Measurements from ENCODE around the gene TSHZ2. TPM values are rescaled to one million over a fixed set of nuclear protein-coding genes. Genes with fewer than 3 reads are reported as not detected.
A peak's percentile ranks its signal among the peaks of the same experiment; 100 is the strongest.

The TSHZ2 gene
- total and polyA plus RNA-seq, 9 of the 15 experiments (the other 6 are each of a cell fraction or from before 2014, with no cell fraction given): 0.03 to 0.20 (median 0.05) TPM; not detected in 4

- TF ChIP-seq NCOR1 (IDR thresholded peaks at IDR 0.05): peak; percentile 58; the same call in 1 of the 2 replicates
- no peak for TF ChIP-seq BRCA1 (IDR thresholded peaks at IDR 0.05)
- TF ChIP-seq BRCA1 (CRISPR knock-in tag; IDR thresholded peaks at IDR 0.05): no peak
- TF ChIP-seq EHMT2 (IDR thresholded peaks at IDR 0.05): no peak
- TF ChIP-seq SAFB (IDR thresholded peaks at IDR 0.05; ENCODE audit: borderline replicate concordance, low read depth, low read length): no peak
- TF ChIP-seq HMGN3 (IDR thresholded peaks at IDR 0.05; ENCODE audit: borderline replicate concordance, extremely low read depth, insufficient read length, low read depth, low read length): no peak
- no peak for TF ChIP-seq ZBTB12 (CRISPR knock-in tag; IDR thresholded peaks at IDR 0.05)
- no peak for TF ChIP-seq ZFP1 (CRISPR knock-in tag; IDR thresholded peaks at IDR 0.05)
- TF ChIP-seq ZNF696 (CRISPR knock-in tag; conservative IDR thresholded peaks at IDR 0.05): no peak
- TF ChIP-seq MCM5 (IDR thresholded peaks at IDR 0.05; ENCODE audit: low read depth): no peak
- TF ChIP-seq SNRNP70 (optimal IDR thresholded peaks at IDR 0.05; ENCODE audit: low read depth, low read length): no peak
- TF ChIP-seq NR2C1 (IDR thresholded peaks at IDR 0.05): no peak
- TF ChIP-seq NR2C1 (tag; IDR thresholded peaks at IDR 0.05): no peak
- no peak for TF ChIP-seq ID3 (CRISPR knock-in tag; IDR thresholded peaks at IDR 0.05)
- no peak for TF ChIP-seq ID3 (tag; IDR thresholded peaks at IDR 0.05)
- no peak for TF ChIP-seq HDAC6 (IDR thresholded peaks at IDR 0.05; ENCODE audit: low read depth, low read length)
- TF ChIP-seq JUN (IDR thresholded peaks at IDR 0.05; ENCODE audit: borderline replicate concordance, low read depth, low read length): no peak
- no peak for TF ChIP-seq JUN (CRISPR knock-in tag; IDR thresholded peaks at IDR 0.05; ENCODE audit: borderline replicate concordance)
- TF ChIP-seq KLF1 (tag; IDR thresholded peaks at IDR 0.05): no peak
- TF ChIP-seq CBFA2T3 (IDR thresholded peaks at IDR 0.05): peak; percentile 82
- no peak for TF ChIP-seq C11orf30 (IDR thresholded peaks at IDR 0.05; ENCODE audit: low read depth)
- peak; percentile 56; the same call in 1 of the 2 replicates for TF ChIP-seq TAL1 (IDR thresholded peaks at IDR 0.05)
- TF ChIP-seq KAT8 (IDR thresholded peaks at IDR 0.05; ENCODE audit: low read depth): no peak
- 0 out of 2 replicates have a peak, but pooled peaks have one; percentile 37 for TF ChIP-seq SMARCA4 (IDR thresholded peaks at IDR 0.05)
- TF ChIP-seq CHAMP1 (IDR thresholded peaks at IDR 0.05): no peak
- no peak for TF ChIP-seq ZNF740 (CRISPR knock-in tag; IDR thresholded peaks at IDR 0.05)
- TF ChIP-seq ZNF740 (tag; IDR thresholded peaks at IDR 0.05): no peak
- no peak for TF ChIP-seq CXXC5 (CRISPR knock-in tag; IDR thresholded peaks at IDR 0.05)
- TF ChIP-seq CBFA2T2 (conservative IDR thresholded peaks at IDR 0.05): peak; percentile 70
- no peak for TF ChIP-seq NFE2 (IDR thresholded peaks at IDR 0.05; ENCODE audit: low read depth)
Measured at GRCh38 chr20:53303413-53303760, 331.2 kb downstream of the TSHZ2 start (continued).
